ENCODE data around the gene DIRAS1. TPM values are rescaled to one million over a fixed set of nuclear protein-coding genes. Genes with fewer than 3 reads are reported as not detected.

DIRAS1 gene
- total and polyA plus RNA-seq, 3 donors from 2014 or later: 8.1 to 33.1 (median 22.5) TPM

DNA sequence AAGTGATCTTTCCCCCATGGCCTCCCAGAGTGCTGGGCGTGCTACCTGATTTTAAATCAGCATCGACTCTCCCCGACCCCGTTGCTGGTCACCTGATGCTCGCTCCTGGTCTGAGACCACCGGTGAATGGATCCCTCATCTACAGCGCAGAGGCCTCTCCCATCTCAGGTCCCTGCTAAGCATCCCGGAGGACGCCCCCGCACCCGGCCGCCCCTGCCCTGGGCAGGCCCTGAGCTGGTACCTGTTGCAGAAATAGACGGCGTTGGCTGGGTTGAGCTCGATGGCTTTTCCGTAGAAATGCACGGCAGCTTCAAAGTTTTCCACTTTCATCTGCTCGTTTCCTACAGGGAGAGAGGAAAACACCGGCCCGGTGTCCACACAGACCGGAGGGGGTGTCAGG, 43.8 kb upstream of the DIRAS1 start:
- intact Hi-C loops (cut with DNase I; ENCODE audit: low total_unique reads): no loop called here
- H3K27me3 ChIP-seq: no peaks in the 10 kb centered on the region
- no peak for DNase-seq
- H3K4me1 ChIP-seq: no peaks in the 10 kb centered on the region
- no peak overlapping the region for H3K4me3 ChIP-seq
- TF ChIP-seq, protein P1, sequence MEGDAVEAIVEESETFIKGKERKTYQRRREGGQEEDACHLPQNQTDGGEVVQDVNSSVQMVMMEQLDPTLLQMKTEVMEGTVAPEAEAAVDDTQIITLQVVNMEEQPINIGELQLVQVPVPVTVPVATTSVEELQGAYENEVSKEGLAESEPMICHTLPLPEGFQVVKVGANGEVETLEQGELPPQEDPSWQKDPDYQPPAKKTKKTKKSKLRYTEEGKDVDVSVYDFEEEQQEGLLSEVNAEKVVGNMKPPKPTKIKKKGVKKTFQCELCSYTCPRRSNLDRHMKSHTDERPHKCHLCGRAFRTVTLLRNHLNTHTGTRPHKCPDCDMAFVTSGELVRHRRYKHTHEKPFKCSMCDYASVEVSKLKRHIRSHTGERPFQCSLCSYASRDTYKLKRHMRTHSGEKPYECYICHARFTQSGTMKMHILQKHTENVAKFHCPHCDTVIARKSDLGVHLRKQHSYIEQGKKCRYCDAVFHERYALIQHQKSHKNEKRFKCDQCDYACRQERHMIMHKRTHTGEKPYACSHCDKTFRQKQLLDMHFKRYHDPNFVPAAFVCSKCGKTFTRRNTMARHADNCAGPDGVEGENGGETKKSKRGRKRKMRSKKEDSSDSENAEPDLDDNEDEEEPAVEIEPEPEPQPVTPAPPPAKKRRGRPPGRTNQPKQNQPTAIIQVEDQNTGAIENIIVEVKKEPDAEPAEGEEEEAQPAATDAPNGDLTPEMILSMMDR (IDR thresholded peaks at IDR 0.05): no peak
- no peak for TF ChIP-seq POLR2A (IDR thresholded peaks at IDR 0.05)
- H3K9me3 ChIP-seq: no peaks in the 10 kb centered on the region
- 93 to 96% methylated on average over 21 of the region's 21 CpGs for WGBS, 2 donors
- no peaks in the 10 kb centered on the region for H3K36me3 ChIP-seq (ENCODE audit: low read depth, missing control alignments)
- no peak overlapping the region for H3K27ac ChIP-seq

DNA sequence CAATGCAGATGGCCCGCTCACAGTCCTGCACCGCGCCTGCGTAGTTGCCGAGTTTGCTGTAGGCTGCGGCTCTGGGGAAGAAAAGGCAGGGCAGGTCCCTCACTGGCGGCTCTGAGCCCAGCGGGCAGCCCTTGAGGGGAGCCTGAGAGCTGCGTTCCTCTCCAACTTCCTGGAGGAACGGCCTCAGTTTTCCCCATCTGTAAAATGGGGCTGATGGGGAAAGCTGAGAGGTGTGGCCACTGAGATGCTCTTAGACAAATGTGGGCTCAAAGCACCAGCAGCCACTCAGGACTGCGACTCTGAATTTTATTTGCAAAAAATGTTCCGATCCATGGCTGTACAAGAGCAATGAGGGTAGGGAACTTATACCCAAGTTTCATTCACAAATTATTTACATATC, 42.5 kb upstream of the DIRAS1 start:
- TF ChIP-seq, protein P1 (IDR thresholded peaks at IDR 0.05): no peak
- TF ChIP-seq POLR2A (IDR thresholded peaks at IDR 0.05): no peak

DNA sequence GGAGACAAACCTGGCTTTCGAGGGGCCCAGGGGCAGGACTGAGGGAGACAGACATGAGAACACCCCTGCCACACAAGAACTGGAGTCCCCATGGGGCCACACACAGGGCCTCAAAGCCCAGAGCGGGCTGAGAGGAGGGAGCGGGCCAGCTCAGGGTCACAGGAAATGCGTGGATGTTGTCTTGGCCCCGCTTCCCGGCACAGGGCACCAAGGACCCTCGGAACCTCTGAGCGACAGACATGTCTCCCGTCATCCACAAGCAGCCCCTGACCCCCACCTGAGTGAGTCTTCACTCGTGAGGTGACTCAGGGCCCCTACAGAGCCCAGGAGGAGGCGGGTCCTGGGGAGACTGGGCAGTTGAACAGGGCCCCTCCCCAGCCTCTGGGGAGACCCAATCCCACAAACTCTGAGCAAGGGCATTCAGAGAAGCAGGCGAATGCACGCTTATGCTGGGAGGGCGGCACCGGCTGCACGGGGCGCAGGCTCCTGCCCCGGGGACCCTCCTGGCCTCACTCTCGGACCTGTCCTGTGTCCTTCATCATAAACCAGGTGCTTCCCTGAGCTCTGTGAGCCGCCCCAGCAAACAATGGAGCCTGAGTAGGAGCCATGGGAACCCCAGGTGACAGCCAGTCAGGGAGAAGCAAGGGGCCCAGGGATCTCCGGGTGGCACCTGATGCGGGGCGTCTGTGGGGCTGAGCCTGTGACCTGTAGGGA, 41.8 kb upstream of the DIRAS1 start:
- Histone ChIP-seq H3K27me3 (no peaks in the 10 kb centered on the region), H3K4me3 (no peak overlapping the region), H3K36me3 (ENCODE audit: low read depth, missing control alignments) (no peaks in the 10 kb centered on the region), H3K9me3 (no peaks in the 10 kb centered on the region), H3K4me1 (no peaks in the 10 kb centered on the region), H3K27ac (no peak overlapping the region)
- intact Hi-C loops (cut with DNase I; ENCODE audit: low total_unique reads): no loop called here
- 93 to 100% methylated on average over 3 to 23 of the region's 23 CpGs for WGBS, 2 donors
- TF ChIP-seq, protein P1 (IDR thresholded peaks at IDR 0.05): no peak
- no peak for TF ChIP-seq POLR2A (IDR thresholded peaks at IDR 0.05)
- DNase-seq: no peak

More for the DNA sequence above, 42.5 kb upstream of the DIRAS1 start:
- H3K9me3 ChIP-seq: no peaks in the 10 kb centered on the region
- H3K27me3 ChIP-seq: no peaks in the 10 kb centered on the region
- intact Hi-C loops (cut with DNase I; ENCODE audit: low total_unique reads): no loop called here
- no peak overlapping the region for H3K27ac ChIP-seq
- 86 to 97% methylated on average over 6 to 12 of the region's 12 CpGs for WGBS, 2 donors
- H3K36me3 ChIP-seq (ENCODE audit: low read depth, missing control alignments): no peaks in the 10 kb centered on the region
- no peak for DNase-seq
- no peak overlapping the region for H3K4me3 ChIP-seq
- H3K4me1 ChIP-seq: no peaks in the 10 kb centered on the region

DNA sequence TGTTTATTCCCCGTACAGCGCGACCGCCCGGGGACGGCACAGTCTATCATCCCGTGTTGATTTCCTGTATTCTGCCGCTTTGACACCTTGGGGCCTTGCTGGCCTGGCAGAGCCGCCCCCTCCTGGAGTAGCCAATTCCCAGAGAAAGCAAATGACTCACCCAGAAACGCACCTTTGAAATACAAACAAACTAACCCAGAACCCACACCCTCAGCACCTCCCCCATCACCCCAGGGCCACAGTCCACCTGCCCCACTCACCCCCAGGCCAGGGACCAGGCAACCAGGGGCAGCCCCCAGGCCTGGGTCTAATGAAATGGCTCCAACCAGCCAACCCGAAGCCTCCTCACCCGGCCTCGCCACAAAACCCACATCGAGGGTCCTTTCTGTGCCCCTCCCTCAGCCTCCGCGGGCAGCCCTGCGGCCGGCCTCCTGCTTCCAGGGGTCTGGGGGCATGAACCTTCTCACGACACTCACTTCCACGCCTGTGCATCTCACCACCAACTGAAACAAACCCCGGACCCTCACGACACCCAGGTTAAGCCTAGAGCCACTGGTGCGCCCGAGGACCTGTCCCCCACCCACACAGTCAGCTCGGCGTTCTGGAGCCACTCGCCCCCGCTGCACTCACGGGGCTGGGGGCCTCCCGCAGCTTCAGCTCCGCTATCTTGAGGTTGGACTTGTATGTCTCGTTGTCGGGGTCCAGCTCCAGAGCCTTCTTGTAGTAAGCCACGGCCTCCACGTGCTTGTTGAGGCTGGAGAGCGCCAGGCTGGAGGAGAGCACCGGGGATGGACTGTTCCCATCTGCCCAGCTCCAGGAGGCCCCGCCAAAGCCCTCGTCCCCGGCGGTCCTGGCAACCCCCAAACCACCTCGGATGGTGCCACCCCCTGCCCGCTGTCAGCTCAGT, 41.0 kb upstream of the DIRAS1 start:
- Histone ChIP-seq H3K9me3 (no peaks in the 10 kb centered on the region), H3K27ac (no peak overlapping the region), H3K4me1 (no peaks in the 10 kb centered on the region), H3K27me3 (no peaks in the 10 kb centered on the region), H3K36me3 (ENCODE audit: low read depth, missing control alignments) (no peaks in the 10 kb centered on the region), H3K4me3 (no peak overlapping the region)
- DNase-seq: no peak
- intact Hi-C loops (cut with DNase I; ENCODE audit: low total_unique reads): no loop called here
- no peak for TF ChIP-seq POLR2A (IDR thresholded peaks at IDR 0.05)
- TF ChIP-seq, protein P1 (IDR thresholded peaks at IDR 0.05): no peak
- 92 to 94% methylated on average over 31 to 43 of the region's 43 CpGs for WGBS, 2 donors

All from testis (tissue), 3 donors.